Endothelial cell of umbilical vein (primary cell): ENCODE results near the gene TBX19. TPM values are rescaled to one million over a fixed set of nuclear protein-coding genes. Genes with fewer than 3 reads are reported as not detected.
A peak's percentile ranks its signal among the peaks of the same experiment; 100 is the strongest.

Experiments used
- BruUV-seq: library from RNA; stranded (reverse); fragments of 400-500 nt; replicated peaks from 2 replicates; lab custom pipeline; 2021; lab: Mats Ljungman, UMichigan
- CTCF ChIA-PET: fragments of 300-600, 350-600 bp; sonication (Branson Sonifier 250); formaldehyde crosslinking; loops from one replicate; lab custom pipeline; 2021; ENCODE audit warnings: antibody characterized with exemption, inconsistent platforms; lab: Charles Lee
- POLR2A ChIA-PET: fragments of 300-600, 350-600 bp; sonication (Branson Sonifier 250); formaldehyde crosslinking; loops from one replicate; lab custom pipeline; 2021; ENCODE audit warnings: antibody characterized with exemption, inconsistent platforms; lab: Charles Lee
- DNase-seq: peaks from one replicate; pipeline ENCODE4 v3.0.0-alpha.2; 2011; ENCODE audit warnings: low read depth, low spot score
- FAIRE-seq: peaks from 2 replicates; lab custom pipeline; 2011; peaks lifted over from hg19 to GRCh38; lab: Jason Lieb, UNC
- H2AFZ ChIP-seq: 2 replicates; pipeline ENCODE4 v1.6.0; 2012; ENCODE audit warnings: low read depth, low read length, control low read depth, inconsistent platforms
- H3K27ac ChIP-seq: 2 replicates; pipeline ENCODE4 v1.5.1; 2011; ENCODE audit warnings: low read depth, mild to moderate bottlenecking, control low read depth, low read length, moderate library complexity; ENCODE audit not compliant: insufficient read depth
- H3K27me3 ChIP-seq, 2 experiments: 2 replicates each; pipeline versions ENCODE4 v1.6.0 to v1.6.1; 2011; ENCODE audit warnings: low read length in 2 of 2, mixed read lengths in 1 of 2; ENCODE audit not compliant: control insufficient read depth in 2 of 2, insufficient read depth in 2 of 2
- H3K36me3 ChIP-seq, 2 experiments: 2 replicates in 1 of 2; 3 replicates in 1 of 2; pipeline ENCODE4 v1.5.1; 2011; ENCODE audit warnings: low read length in 2 of 2, mild to moderate bottlenecking in 1 of 2, moderate library complexity in 1 of 2; ENCODE audit not compliant: control insufficient read depth in 2 of 2, insufficient read depth in 2 of 2; ENCODE audit errors: extremely low read depth in 1 of 2
- H3K4me1 ChIP-seq: 3 replicates; pipeline ENCODE4 v1.5.1; 2011; ENCODE audit warnings: mild to moderate bottlenecking, low read length; ENCODE audit not compliant: control insufficient read depth, insufficient read depth; ENCODE audit errors: extremely low read depth
- H3K4me2 ChIP-seq: 2 replicates; pipeline ENCODE4 v1.6.1; 2011; ENCODE audit warnings: low read length, control low read depth, mixed read lengths; ENCODE audit not compliant: insufficient read depth
- H3K4me3 ChIP-seq, 3 experiments: fragments of 200-600 bp in 1 of 3; sonication (generic), shearing (Covaris generic) in 1 of 3; replicated peaks in 1 of 3; 2 replicates each; pipeline ENCODE4 v1.5.1; 2011 to 2016; ENCODE audit warnings: control low read depth in 3 of 3, low read length in 3 of 3, mild to moderate bottlenecking in 2 of 3, inconsistent platforms in 1 of 3, low read depth in 1 of 3, moderate library complexity in 1 of 3; ENCODE audit not compliant: insufficient read depth in 1 of 3
- H3K79me2 ChIP-seq: 2 replicates; pipeline ENCODE4 v1.6.0; 2012; ENCODE audit warnings: low read length, inconsistent platforms; ENCODE audit not compliant: control insufficient read depth, insufficient read depth
- H3K9ac ChIP-seq: replicated peaks from 2 replicates; pipeline ENCODE3; 2011; ENCODE audit warnings: low read length, control low read depth; ENCODE audit not compliant: insufficient read depth; ENCODE audit errors: extremely low read depth
- H3K9me1 ChIP-seq: replicated peaks from 3 replicates; pipeline ENCODE4 v1.6.0; 2011; ENCODE audit warnings: mild to moderate bottlenecking, low read length; ENCODE audit not compliant: control insufficient read depth, insufficient read depth; ENCODE audit errors: extremely low read depth
- H3K9me3 ChIP-seq: replicated peaks from 2 replicates; pipeline ENCODE4 v1.5.1; 2012; ENCODE audit warnings: low read length, inconsistent platforms; ENCODE audit not compliant: control insufficient read depth, insufficient read depth
- H4K20me1 ChIP-seq: replicated peaks from 2 replicates; pipeline ENCODE3; 2011; ENCODE audit warnings: mild to moderate bottlenecking, low read length; ENCODE audit not compliant: control insufficient read depth, insufficient read depth; ENCODE audit errors: extremely low read depth
- EZH2 ChIP-seq: IDR thresholded peaks from 2 replicates; pipeline ENCODE4 v1.6.1; 2012; ENCODE audit warnings: borderline replicate concordance, low read depth, mild to moderate bottlenecking, moderate library complexity, low read length, inconsistent platforms; ENCODE audit not compliant: severe bottlenecking
- FOS ChIP-seq: IDR thresholded peaks from 2 replicates; pipeline ENCODE4 v1.6.1; 2011; ENCODE audit warnings: mild to moderate bottlenecking, low read length, moderate library complexity, borderline replicate concordance; ENCODE audit not compliant: insufficient read depth
- GATA2 ChIP-seq: IDR thresholded peaks from 2 replicates; pipeline ENCODE4 v1.7.0; 2011; ENCODE audit warnings: low read depth, mild to moderate bottlenecking, moderate library complexity, mixed read lengths, low read length; ENCODE audit not compliant: insufficient read length, insufficient read depth
- JUN ChIP-seq: IDR thresholded peaks from 2 replicates; pipeline ENCODE4 v1.6.1; 2011; ENCODE audit warnings: borderline replicate concordance, low read depth; ENCODE audit not compliant: insufficient read length, insufficient read depth
- MYC ChIP-seq: IDR thresholded peaks from one replicate; pipeline ENCODE4 v1.6.1; 2011; ENCODE audit warnings: mild to moderate bottlenecking, low read depth, low read length
- POLR2A ChIP-seq: IDR thresholded peaks from 2 replicates; pipeline ENCODE4 v1.6.1; 2012; ENCODE audit warnings: low read depth, mild to moderate bottlenecking, control low read depth, low read length
- POLR2AphosphoS5 ChIP-seq: IDR thresholded peaks from 2 replicates; pipeline ENCODE4 v1.6.1; 2012; ENCODE audit warnings: low read depth, mild to moderate bottlenecking, control low read depth, low read length, moderate library complexity; ENCODE audit not compliant: insufficient read depth
- dilution Hi-C: fragments of 300-500 bp; cut with MboI; formaldehyde crosslinking; loops from one replicate; pipeline ENCODE4 v1.15.0; 2019; ENCODE audit warnings: low sequenced_read_pairs; ENCODE audit not compliant: extremely low pct_ligation_motif_present
- intact Hi-C: fragments of 100-400 bp; cut with micrococcal nuclease; formaldehyde crosslinking; loops from one replicate; pipeline ENCODE4 v1.10.0; 2022
- polyA plus RNA-seq, 4 experiments: library from polyadenylated mRNA; depleted of rRNA in 3 of 4; stranded (reverse) in 3 of 4; unstranded in 1 of 4; fragments of >200 nt; gene quantifications; 2 replicates each; pipeline versions ENCODE4 v1.2.1 to v1.2.3, GENCODE V29; 2011 to 2012; ENCODE audit warnings: missing spikeins in 1 of 4
- total RNA-seq: library from RNA; stranded (reverse); gene quantifications from 2 replicates; pipeline ENCODE4 v1.2.3, GENCODE V29; 2021
- TF ChIP-seq, protein P1 (sequence below): IDR thresholded peaks from 2 replicates; pipeline ENCODE4 v1.6.1; 2011; ENCODE audit not compliant: insufficient read depth, insufficient read length
- TF ChIP-seq, protein P2 (sequence below), 2 donors: IDR thresholded peaks; 1 replicate in 1 of 2; 2 replicates in 1 of 2; pipeline ENCODE4 v1.5.1; 2011; ENCODE audit warnings: low read length in 2 of 2, mild to moderate bottlenecking in 2 of 2, moderate library complexity in 2 of 2, control low read depth in 1 of 2, inconsistent platforms in 1 of 2, low read depth in 1 of 2; ENCODE audit not compliant: insufficient read depth in 1 of 2; ENCODE audit errors: extremely low read depth in 1 of 2

The TBX19 gene
- total and polyA plus RNA-seq, 2 donors (not counting 3 experiments of a cell fraction or from before 2014, with no cell fraction given): 2.3 to 2.8 TPM

DNA sequence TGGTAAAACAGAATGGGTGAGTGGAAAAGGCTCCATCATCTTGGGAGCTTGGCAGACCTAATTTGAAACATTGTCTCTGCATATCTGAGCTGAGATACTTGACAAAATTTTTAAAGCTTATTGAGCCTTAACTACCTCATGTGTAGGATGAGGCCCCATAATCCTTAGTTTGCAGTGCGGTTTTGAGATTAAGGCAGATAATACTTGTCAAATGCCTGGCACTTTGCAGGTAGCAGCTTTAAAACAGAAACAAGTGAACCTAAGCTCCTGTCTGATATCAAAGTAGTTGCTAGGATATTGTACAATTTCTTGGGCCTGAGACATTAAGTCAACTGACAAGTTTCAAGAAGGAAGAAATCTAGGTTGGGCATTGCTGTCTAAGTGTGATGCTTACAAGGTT lies 65.3 kb downstream of the TBX19 start:
- Histone ChIP-seq H3K4me2 (no peak overlapping the region), H3K36me3 (no peaks in the 10 kb centered on the region), H3K9me3 (no peaks in the 10 kb centered on the region), H3K4me1 (peaks cover 5% of the 10 kb centered on the region), H3K9ac (no peak overlapping the region), H3K27ac (no peak overlapping the region), H2AFZ (no peak overlapping the region), H3K4me3 (no peak overlapping the region), H3K79me2 (no peaks in the 10 kb centered on the region), H3K9me1 (no peaks in the 10 kb centered on the region), H4K20me1 (no peaks in the 10 kb centered on the region), H3K27me3 (peaks cover 4 to 6% of the 10 kb centered on the region in 2 experiments)
- TF ChIP-seq, protein P1, sequence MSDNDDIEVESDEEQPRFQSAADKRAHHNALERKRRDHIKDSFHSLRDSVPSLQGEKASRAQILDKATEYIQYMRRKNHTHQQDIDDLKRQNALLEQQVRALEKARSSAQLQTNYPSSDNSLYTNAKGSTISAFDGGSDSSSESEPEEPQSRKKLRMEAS: no peak
- no peak for TF ChIP-seq POLR2A
- CTCF ChIA-PET: no interaction called here
- FAIRE-seq (no peak), DNase-seq (no peak)
- no TSS peak for BruUV-seq
- POLR2A ChIA-PET: no interaction called here
- dilution Hi-C loops: no loop called here
- intact Hi-C loops: no loop called here

DNA sequence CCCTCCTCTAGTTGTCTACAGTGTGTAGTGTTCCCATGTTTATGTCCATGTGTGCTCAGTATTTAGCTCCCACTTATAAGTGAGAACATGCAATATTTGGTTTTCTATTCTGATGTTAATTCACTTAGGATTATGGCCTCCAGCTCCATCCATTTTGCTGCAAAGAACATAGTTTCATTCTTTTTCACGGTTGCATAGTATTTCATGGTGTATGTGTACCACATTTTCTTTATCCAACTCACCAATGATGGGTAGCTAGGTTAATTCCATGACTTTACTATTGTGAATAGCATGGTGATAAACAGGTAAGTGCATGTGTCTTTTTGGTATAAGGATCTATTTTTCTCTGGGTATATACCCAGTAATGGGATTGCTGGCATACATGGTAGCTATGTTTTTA lies 67.0 kb downstream of the TBX19 start:
- Histone ChIP-seq H3K4me3 (no peak overlapping the region), H3K4me2 (no peak overlapping the region), H3K9me3 (no peaks in the 10 kb centered on the region), H3K27me3 (peaks cover 0 to 1% of the 10 kb centered on the region in 2 experiments), H3K79me2 (no peaks in the 10 kb centered on the region), H3K4me1 (peaks cover 3% of the 10 kb centered on the region), H3K36me3 (no peaks in the 10 kb centered on the region), H3K9me1 (no peaks in the 10 kb centered on the region), H4K20me1 (no peaks in the 10 kb centered on the region), H2AFZ (peak overlapping the region; percentile 30), H3K9ac (no peak overlapping the region), H3K27ac (no peak overlapping the region)
- no peak for DNase-seq
- POLR2A ChIA-PET: no interaction called here
- dilution Hi-C loops (no loop called here), intact Hi-C loops (no loop called here)
- CTCF ChIA-PET: interaction anchor here (0.8 to 1.3 kb wide), 2 partner anchors 13 to 112 kb away, joined by 3 read pairs; no protein-coding TSS in a partner anchor
- no TSS peak for BruUV-seq
- FAIRE-seq: no peak
- TF ChIP-seq FOS (no peak), POLR2AphosphoS5 (no peak), POLR2A (no peak), GATA2 (no peak), MYC (no peak), EZH2 (no peak), JUN (no peak)
- TF ChIP-seq, protein P2, sequence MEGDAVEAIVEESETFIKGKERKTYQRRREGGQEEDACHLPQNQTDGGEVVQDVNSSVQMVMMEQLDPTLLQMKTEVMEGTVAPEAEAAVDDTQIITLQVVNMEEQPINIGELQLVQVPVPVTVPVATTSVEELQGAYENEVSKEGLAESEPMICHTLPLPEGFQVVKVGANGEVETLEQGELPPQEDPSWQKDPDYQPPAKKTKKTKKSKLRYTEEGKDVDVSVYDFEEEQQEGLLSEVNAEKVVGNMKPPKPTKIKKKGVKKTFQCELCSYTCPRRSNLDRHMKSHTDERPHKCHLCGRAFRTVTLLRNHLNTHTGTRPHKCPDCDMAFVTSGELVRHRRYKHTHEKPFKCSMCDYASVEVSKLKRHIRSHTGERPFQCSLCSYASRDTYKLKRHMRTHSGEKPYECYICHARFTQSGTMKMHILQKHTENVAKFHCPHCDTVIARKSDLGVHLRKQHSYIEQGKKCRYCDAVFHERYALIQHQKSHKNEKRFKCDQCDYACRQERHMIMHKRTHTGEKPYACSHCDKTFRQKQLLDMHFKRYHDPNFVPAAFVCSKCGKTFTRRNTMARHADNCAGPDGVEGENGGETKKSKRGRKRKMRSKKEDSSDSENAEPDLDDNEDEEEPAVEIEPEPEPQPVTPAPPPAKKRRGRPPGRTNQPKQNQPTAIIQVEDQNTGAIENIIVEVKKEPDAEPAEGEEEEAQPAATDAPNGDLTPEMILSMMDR (IDR thresholded peaks at IDR 0.05; ENCODE audit: extremely low read depth in 1 of 2, insufficient read depth in 1 of 2, low read depth in 1 of 2, low read length in 2 of 2): no peak
- TF ChIP-seq, protein P1: no peak
